Measurements from ENCODE around the gene MEIOC. TPM values are rescaled to one million over a fixed set of nuclear protein-coding genes. Genes with fewer than 3 reads are reported as not detected.
"Not testable (repeated sequence)": the region's sequence is repeated elsewhere in the genome, so short reads cannot be mapped to it uniquely, and the experiment has no call there.

Gene MEIOC
- total RNA-seq, 6 experiments from 2014 or later, result not detected

GRCh38 chr17:44664867-44665266 lies 8.6 kb downstream of the MEIOC start:
- Histone ChIP-seq H3K36me3 (no peaks in the 10 kb centered on the region), H3K27me3 (peaks cover 0 to 3% of the 10 kb centered on the region in 2 donors), H3K27ac (no peak overlapping the region), H3K9me3 (no peaks in the 10 kb centered on the region), H3K4me3 (no peak overlapping the region), H3K4me1 (no peaks in the 10 kb centered on the region)
- DNase-seq, result no peak
- WGBS (ENCODE audit: insufficient coverage, low coverage, low lambda C conversion rate, missing lambda C conversion rate), result 85% methylated on average over 1 of the region's 1 CpG
- no peak for ATAC-seq
- intact Hi-C loops (cut with DNase I), result no loop called here
- no peak for TF ChIP-seq CTCF (IDR thresholded peaks at IDR 0.05)
- TF ChIP-seq POLR2A (IDR thresholded peaks at IDR 0.05), result no peak

GRCh38 chr17:44666006-44666405 lies 9.7 kb downstream of the MEIOC start:
- TF ChIP-seq POLR2A (IDR thresholded peaks at IDR 0.05) (no peak), CTCF (IDR thresholded peaks at IDR 0.05) (no peak)
- no peaks in the 10 kb centered on the region for H3K36me3 ChIP-seq
- 81% methylated on average over 1 of the region's 1 CpG for WGBS (ENCODE audit: insufficient coverage, low coverage, low lambda C conversion rate, missing lambda C conversion rate)
- H3K4me1 ChIP-seq, result no peaks in the 10 kb centered on the region
- H3K4me3 ChIP-seq, result no peak overlapping the region
- intact Hi-C loops (cut with DNase I), result no loop called here
- ATAC-seq, result no peak
- no peaks in the 10 kb centered on the region for H3K9me3 ChIP-seq
- no peak overlapping the region for H3K27ac ChIP-seq
- H3K27me3 ChIP-seq, result no peaks in the 10 kb centered on the region
- DNase-seq, result no peak

GRCh38 chr17:44672479-44673093 lies 16.3 kb downstream of the MEIOC start:
- H3K27me3 ChIP-seq, result no peaks in the 10 kb centered on the region

GRCh38 chr17:44673893-44674292 lies 17.6 kb downstream of the MEIOC start:
- intact Hi-C loops (cut with DNase I), result no loop called here
- ATAC-seq, result no peak
- Histone ChIP-seq H3K36me3 (peaks cover 0 to 11% (median 0%) of the 10 kb centered on the region in 4 donors), H3K9me3 (no peaks in the 10 kb centered on the region), H3K4me1 (no peaks in the 10 kb centered on the region), H3K4me3 (no peak overlapping the region), H3K27ac (no peak overlapping the region), H3K27me3 (no peaks in the 10 kb centered on the region)
- no peak for DNase-seq
- WGBS (ENCODE audit: insufficient coverage, low coverage, low lambda C conversion rate, missing lambda C conversion rate), result 23% methylated on average over 2 of the region's 2 CpGs
- TF ChIP-seq POLR2A (IDR thresholded peaks at IDR 0.05), result no peak
- no peak for TF ChIP-seq CTCF (IDR thresholded peaks at IDR 0.05)

More at GRCh38 chr17:44672479-44673093, 16.3 kb downstream of the MEIOC start:
- H3K27ac ChIP-seq, result no peak overlapping the region
- intact Hi-C loops (cut with DNase I), result no loop called here
- peaks cover 0 to under 1% (median 0%) of the 10 kb centered on the region in 4 donors for H3K36me3 ChIP-seq
- no peak overlapping the region for H3K4me3 ChIP-seq
- H3K9me3 ChIP-seq, result no peaks in the 10 kb centered on the region
- ATAC-seq (no peak), DNase-seq (no peak)
- no peak for TF ChIP-seq POLR2A (IDR thresholded peaks at IDR 0.05)
- peak; percentile 20 to 58 (median 54) for TF ChIP-seq CTCF (IDR thresholded peaks at IDR 0.05)
- H3K4me1 ChIP-seq, result no peaks in the 10 kb centered on the region

GRCh38 chr17:44677136-44677535 lies 20.9 kb downstream of the MEIOC start:
- Histone ChIP-seq H3K4me1 (no peaks in the 10 kb centered on the region), H3K36me3 (peaks cover 0 to 31% (median 6%) of the 10 kb centered on the region in 4 donors), H3K27ac (no peak overlapping the region), H3K27me3 (no peaks in the 10 kb centered on the region), H3K4me3 (no peak overlapping the region), H3K9me3 (no peaks in the 10 kb centered on the region)
- WGBS (ENCODE audit: insufficient coverage, low coverage, low lambda C conversion rate, missing lambda C conversion rate), result 100% methylated on average over 2 of the region's 2 CpGs
- intact Hi-C loops (cut with DNase I), result no loop called here
- TF ChIP-seq CTCF (IDR thresholded peaks at IDR 0.05) (no peak), POLR2A (IDR thresholded peaks at IDR 0.05) (no peak)
- ATAC-seq (no peak), DNase-seq (no peak)

GRCh38 chr17:44683303-44683702 lies 27.0 kb downstream of the MEIOC start:
- H3K27ac ChIP-seq; H3K4me1 ChIP-seq; ATAC-seq; H3K27me3 ChIP-seq; H3K9me3 ChIP-seq; DNase-seq; intact Hi-C loops (cut with DNase I); H3K4me3 ChIP-seq: not testable (repeated sequence)
- WGBS (ENCODE audit: insufficient coverage, low coverage, low lambda C conversion rate, missing lambda C conversion rate), result 63% methylated on average over 3 of the region's 4 CpGs
- H3K36me3 ChIP-seq, result peaks cover 3 to 41% (median 10%) of the 10 kb centered on the region in 4 donors
